HCT116 (cell line): Measurements from ENCODE around the gene SOX6. TPM values are rescaled to one million over a fixed set of nuclear protein-coding genes. Genes with fewer than 3 reads are reported as not detected.

ENCODE experiments used
- ATAC-seq: fragments of 200-7000 bp; cut with Tn5 transposase; 2 replicates; pipeline ENCODE4 v1.9.1; 2020; ENCODE audit warnings: mild to moderate bottlenecking, moderate library complexity
- BruUV-seq: library from RNA; stranded (reverse); fragments of 400-500 nt; replicated peaks from 2 replicates; lab custom pipeline; 2021; lab: Mats Ljungman, UMichigan
- CTCF ChIA-PET: fragments of 300-600 bp; sonication (Branson Sonifier 250); formaldehyde crosslinking; loops from one replicate; lab custom pipeline; 2021; ENCODE audit warnings: antibody characterized with exemption; lab: Charles Lee
- POLR2A ChIA-PET: fragments of 300-600, 350-600 bp; sonication (Branson Sonifier 250); formaldehyde crosslinking; loops from one replicate; lab custom pipeline; 2021; ENCODE audit warnings: antibody characterized with exemption; lab: Charles Lee
- RAD21 ChIA-PET, 2 experiments: fragments of 300-600 bp; sonication (Branson Sonifier 250); formaldehyde crosslinking; loops; one replicate each; lab custom pipeline; 2023; ENCODE audit warnings: low total read pairs in 2 of 2; ENCODE audit not compliant: uncharacterized antibody in 2 of 2, unreplicated experiment in 2 of 2, low non-redundant PET in 1 of 2; lab: Charles Lee
- DNase-seq: peaks from one replicate; pipeline ENCODE4 v3.0.0-alpha.2; 2010; ENCODE audit warnings: low read depth, low spot score
- H2AFZ ChIP-seq: fragments of 200-600 bp; shearing (Covaris generic), sonication (generic); 2 replicates; pipeline ENCODE4 v1.6.1; 2017; ENCODE audit warnings: low read depth, mixed run types, mixed read lengths, antibody characterized with exemption, low read length; ENCODE audit not compliant: poor library complexity, severe bottlenecking
- H3K27ac ChIP-seq: 2 replicates; pipeline ENCODE4 v1.5.1; 2012; ENCODE audit warnings: low read depth, low read length
- H3K27me3 ChIP-seq: fragments of 200-600 bp; sonication (generic); 2 replicates; pipeline ENCODE4 v1.6.1; 2016; ENCODE audit warnings: mixed run types, low read length, mixed read lengths; ENCODE audit not compliant: insufficient read depth
- H3K36me3 ChIP-seq, 2 experiments: fragments of 200-500 bp in 1 of 2; fragments of 200-600 bp in 1 of 2; sonication (Bioruptor generic) in 1 of 2; sonication (generic) in 1 of 2; 2 replicates each; pipeline versions ENCODE4 v1.5.1 to v1.6.1; 2014 to 2016; ENCODE audit warnings: low read length in 2 of 2, inconsistent platforms in 1 of 2, mixed read lengths in 1 of 2, mixed run types in 1 of 2; ENCODE audit not compliant: insufficient read depth in 2 of 2, control insufficient read depth in 1 of 2
- H3K4me1 ChIP-seq, 2 experiments: fragments of 200-600 bp in 1 of 2; sonication (generic) in 1 of 2; 2 replicates each; pipeline versions ENCODE4 v1.5.1 to v1.6.1; 2012 to 2017; ENCODE audit warnings: low read length in 2 of 2, inconsistent platforms in 1 of 2, mild to moderate bottlenecking in 1 of 2, mixed read lengths in 1 of 2, mixed run types in 1 of 2, moderate library complexity in 1 of 2; ENCODE audit not compliant: insufficient read depth in 2 of 2, control insufficient read depth in 1 of 2
- H3K4me2 ChIP-seq: fragments of 200-600 bp; sonication (generic); 2 replicates; pipeline ENCODE4 v1.6.1; 2017; ENCODE audit warnings: mixed run types, low read length, mixed read lengths
- H3K4me3 ChIP-seq, 2 experiments: fragments of 200-600 bp in 1 of 2; sonication (generic) in 1 of 2; replicated peaks in 1 of 2; 2 replicates each; pipeline ENCODE4 v1.5.1; 2011 to 2016; ENCODE audit warnings: low read length in 2 of 2, control low read depth in 1 of 2, low read depth in 1 of 2, mild to moderate bottlenecking in 1 of 2, mixed read lengths in 1 of 2, mixed run types in 1 of 2
- H3K79me2 ChIP-seq: fragments of 200-600 bp; sonication (generic); 2 replicates; pipeline ENCODE4 v1.6.1; 2017; ENCODE audit warnings: mild to moderate bottlenecking, mixed run types, low read length, moderate library complexity, mixed read lengths; ENCODE audit not compliant: insufficient read depth
- H3K9ac ChIP-seq: fragments of 200-600 bp; sonication (generic); 2 replicates; pipeline ENCODE4 v1.6.1; 2016; ENCODE audit warnings: low read length, mixed read lengths
- H3K9me2 ChIP-seq: fragments of 200-600 bp; sonication (generic), shearing (Covaris generic); 2 replicates; pipeline ENCODE4 v1.6.1; 2017; ENCODE audit warnings: mixed run types, mild to moderate bottlenecking, moderate library complexity; ENCODE audit not compliant: insufficient read depth
- H3K9me3 ChIP-seq, 2 experiments: fragments of 200-500 bp in 1 of 2; fragments of 200-600 bp in 1 of 2; sonication (Bioruptor generic) in 1 of 2; sonication (generic) in 1 of 2; 2 replicates each; pipeline ENCODE4 v1.6.1; 2014 to 2017; ENCODE audit warnings: low read length in 2 of 2, mixed read lengths in 2 of 2, inconsistent platforms in 1 of 2, low read depth in 1 of 2, mild to moderate bottlenecking in 1 of 2, mixed run types in 1 of 2, moderate library complexity in 1 of 2; ENCODE audit not compliant: control insufficient read depth in 1 of 2, insufficient read depth in 1 of 2
- H4K20me1 ChIP-seq: fragments of 200-600 bp; sonication (generic), shearing (Covaris generic); 2 replicates; pipeline ENCODE4 v1.6.1; 2017; ENCODE audit warnings: mixed run types, mild to moderate bottlenecking, moderate library complexity; ENCODE audit not compliant: insufficient read depth
- CEBPB ChIP-seq: IDR thresholded peaks from 2 replicates; pipeline ENCODE4 v1.6.1; 2012; ENCODE audit warnings: low read depth
- EGR1 ChIP-seq: IDR thresholded peaks from 2 replicates; pipeline ENCODE4 v1.6.1; 2012; ENCODE audit warnings: low read depth
- ELF1 ChIP-seq: IDR thresholded peaks from 2 replicates; pipeline ENCODE4 v1.6.1; 2012; ENCODE audit warnings: low read depth, borderline replicate concordance
- EZH2phosphoT487 ChIP-seq: fragments of 200-600 bp; IDR thresholded peaks from 2 replicates; pipeline ENCODE4 v1.6.1; 2018; ENCODE audit warnings: antibody characterized with exemption, borderline replicate concordance
- JUND ChIP-seq: IDR thresholded peaks from 2 replicates; pipeline ENCODE4 v1.6.1; 2012
- POLR2A ChIP-seq: IDR thresholded peaks from 2 replicates; pipeline ENCODE4 v1.7.0; 2011; ENCODE audit warnings: borderline replicate concordance; ENCODE audit not compliant: insufficient read depth, insufficient read length; ENCODE audit errors: extremely low read depth
- RAD21 ChIP-seq: IDR thresholded peaks from 2 replicates; pipeline ENCODE4 v1.6.1; 2012; ENCODE audit warnings: low read depth, mild to moderate bottlenecking
- SIN3A ChIP-seq: IDR thresholded peaks from 2 replicates; pipeline ENCODE4 v1.6.1; 2012; ENCODE audit warnings: low read depth
- SP1 ChIP-seq: IDR thresholded peaks from 2 replicates; pipeline ENCODE4 v1.6.1; 2012; ENCODE audit warnings: low read depth
- SRF ChIP-seq: IDR thresholded peaks from 2 replicates; pipeline ENCODE4 v1.6.1; 2012; ENCODE audit warnings: low read depth
- TCF7L2 ChIP-seq: IDR thresholded peaks from 2 replicates; pipeline ENCODE4 v1.7.0; 2011; ENCODE audit warnings: borderline replicate concordance, inconsistent platforms; ENCODE audit not compliant: insufficient read depth, insufficient read length; ENCODE audit errors: extremely low read depth
- YY1 ChIP-seq: IDR thresholded peaks from 2 replicates; pipeline ENCODE4 v1.6.1; 2011; ENCODE audit warnings: low read length, low read depth, moderate library complexity, mild to moderate bottlenecking; ENCODE audit not compliant: insufficient replicate concordance; ENCODE audit errors: extremely low read depth
- intact Hi-C: fragments of 100-400 bp; cut with micrococcal nuclease; formaldehyde crosslinking; loops from 2 replicates; pipeline ENCODE4 v1.10.0; 2022
- total RNA-seq: library from RNA; stranded (reverse); gene quantifications from one replicate; pipeline ENCODE4 v1.2.1, GENCODE V29; 2021; ENCODE audit not compliant: unreplicated experiment
- TF ChIP-seq, protein P1 (sequence below): IDR thresholded peaks from 2 replicates; pipeline ENCODE4 v1.6.1; 2012
- TF ChIP-seq, protein P2 (sequence below): IDR thresholded peaks from 2 replicates; pipeline ENCODE4 v1.6.1; 2011; ENCODE audit warnings: mild to moderate bottlenecking, low read length, moderate library complexity; ENCODE audit not compliant: insufficient replicate concordance; ENCODE audit errors: extremely low read depth
- TF ChIP-seq, protein P3 (sequence below): IDR thresholded peaks from 2 replicates; pipeline ENCODE4 v1.6.1; 2012
- TF ChIP-seq, protein P4 (sequence below): IDR thresholded peaks from 2 replicates; pipeline ENCODE4 v1.6.1; 2012; ENCODE audit warnings: low read depth

The SOX6 gene
- total RNA-seq, 1 experiment from 2014 or later: 0.81 TPM

DNA sequence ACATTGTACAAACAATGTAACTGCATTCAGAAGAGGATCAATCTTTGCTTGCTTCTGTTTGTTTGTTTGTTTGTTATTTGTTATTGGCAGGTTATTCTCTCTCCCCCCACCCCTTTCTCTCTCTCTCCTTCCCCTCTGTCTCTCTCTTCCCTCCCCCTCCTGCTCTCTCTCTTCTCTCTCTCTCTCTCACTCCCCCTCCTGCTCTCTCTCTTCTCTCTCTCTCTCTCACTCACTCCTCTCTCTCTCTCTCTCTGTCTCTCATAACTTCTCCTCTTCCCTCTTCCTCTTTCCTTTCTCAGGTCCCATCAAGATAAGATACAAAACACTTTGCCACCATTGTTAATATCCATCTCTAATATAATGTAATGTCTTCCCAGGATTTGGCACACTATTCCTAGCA, 236.3 kb downstream of the SOX6 start:
- TF ChIP-seq EGR1: no peak
- TF ChIP-seq, protein P1, sequence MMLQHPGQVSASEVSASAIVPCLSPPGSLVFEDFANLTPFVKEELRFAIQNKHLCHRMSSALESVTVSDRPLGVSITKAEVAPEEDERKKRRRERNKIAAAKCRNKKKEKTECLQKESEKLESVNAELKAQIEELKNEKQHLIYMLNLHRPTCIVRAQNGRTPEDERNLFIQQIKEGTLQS: no peak
- no peak for TF ChIP-seq SP1
- no peak for TF ChIP-seq YY1
- no peak for TF ChIP-seq POLR2A
- no peak for TF ChIP-seq RAD21
- no peak for TF ChIP-seq EZH2phosphoT487
- TF ChIP-seq JUND: no peak
- TF ChIP-seq, protein P2, sequence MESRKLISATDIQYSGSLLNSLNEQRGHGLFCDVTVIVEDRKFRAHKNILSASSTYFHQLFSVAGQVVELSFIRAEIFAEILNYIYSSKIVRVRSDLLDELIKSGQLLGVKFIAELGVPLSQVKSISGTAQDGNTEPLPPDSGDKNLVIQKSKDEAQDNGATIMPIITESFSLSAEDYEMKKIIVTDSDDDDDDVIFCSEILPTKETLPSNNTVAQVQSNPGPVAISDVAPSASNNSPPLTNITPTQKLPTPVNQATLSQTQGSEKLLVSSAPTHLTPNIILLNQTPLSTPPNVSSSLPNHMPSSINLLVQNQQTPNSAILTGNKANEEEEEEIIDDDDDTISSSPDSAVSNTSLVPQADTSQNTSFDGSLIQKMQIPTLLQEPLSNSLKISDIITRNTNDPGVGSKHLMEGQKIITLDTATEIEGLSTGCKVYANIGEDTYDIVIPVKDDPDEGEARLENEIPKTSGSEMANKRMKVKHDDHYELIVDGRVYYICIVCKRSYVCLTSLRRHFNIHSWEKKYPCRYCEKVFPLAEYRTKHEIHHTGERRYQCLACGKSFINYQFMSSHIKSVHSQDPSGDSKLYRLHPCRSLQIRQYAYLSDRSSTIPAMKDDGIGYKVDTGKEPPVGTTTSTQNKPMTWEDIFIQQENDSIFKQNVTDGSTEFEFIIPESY: no peak
- TF ChIP-seq, protein P3, sequence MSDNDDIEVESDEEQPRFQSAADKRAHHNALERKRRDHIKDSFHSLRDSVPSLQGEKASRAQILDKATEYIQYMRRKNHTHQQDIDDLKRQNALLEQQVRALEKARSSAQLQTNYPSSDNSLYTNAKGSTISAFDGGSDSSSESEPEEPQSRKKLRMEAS: no peak
- TF ChIP-seq TCF7L2: no peak
- no peak for TF ChIP-seq SRF
- TF ChIP-seq ELF1: no peak
- no peak for TF ChIP-seq SIN3A
- TF ChIP-seq, protein P4, sequence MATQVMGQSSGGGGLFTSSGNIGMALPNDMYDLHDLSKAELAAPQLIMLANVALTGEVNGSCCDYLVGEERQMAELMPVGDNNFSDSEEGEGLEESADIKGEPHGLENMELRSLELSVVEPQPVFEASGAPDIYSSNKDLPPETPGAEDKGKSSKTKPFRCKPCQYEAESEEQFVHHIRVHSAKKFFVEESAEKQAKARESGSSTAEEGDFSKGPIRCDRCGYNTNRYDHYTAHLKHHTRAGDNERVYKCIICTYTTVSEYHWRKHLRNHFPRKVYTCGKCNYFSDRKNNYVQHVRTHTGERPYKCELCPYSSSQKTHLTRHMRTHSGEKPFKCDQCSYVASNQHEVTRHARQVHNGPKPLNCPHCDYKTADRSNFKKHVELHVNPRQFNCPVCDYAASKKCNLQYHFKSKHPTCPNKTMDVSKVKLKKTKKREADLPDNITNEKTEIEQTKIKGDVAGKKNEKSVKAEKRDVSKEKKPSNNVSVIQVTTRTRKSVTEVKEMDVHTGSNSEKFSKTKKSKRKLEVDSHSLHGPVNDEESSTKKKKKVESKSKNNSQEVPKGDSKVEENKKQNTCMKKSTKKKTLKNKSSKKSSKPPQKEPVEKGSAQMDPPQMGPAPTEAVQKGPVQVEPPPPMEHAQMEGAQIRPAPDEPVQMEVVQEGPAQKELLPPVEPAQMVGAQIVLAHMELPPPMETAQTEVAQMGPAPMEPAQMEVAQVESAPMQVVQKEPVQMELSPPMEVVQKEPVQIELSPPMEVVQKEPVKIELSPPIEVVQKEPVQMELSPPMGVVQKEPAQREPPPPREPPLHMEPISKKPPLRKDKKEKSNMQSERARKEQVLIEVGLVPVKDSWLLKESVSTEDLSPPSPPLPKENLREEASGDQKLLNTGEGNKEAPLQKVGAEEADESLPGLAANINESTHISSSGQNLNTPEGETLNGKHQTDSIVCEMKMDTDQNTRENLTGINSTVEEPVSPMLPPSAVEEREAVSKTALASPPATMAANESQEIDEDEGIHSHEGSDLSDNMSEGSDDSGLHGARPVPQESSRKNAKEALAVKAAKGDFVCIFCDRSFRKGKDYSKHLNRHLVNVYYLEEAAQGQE: no peak
- no peak for TF ChIP-seq CEBPB
- intact Hi-C loops: no loop called here
- POLR2A ChIA-PET: no interaction called here
- Histone ChIP-seq H3K9ac (no peak overlapping the region), H3K4me2 (no peak overlapping the region), H2AFZ (no peak overlapping the region), H3K4me3 (no peak overlapping the region), H3K27ac (no peak overlapping the region), H3K79me2 (no peaks in the 10 kb centered on the region), H3K9me2 (no peaks in the 10 kb centered on the region), H3K9me3 (no peaks in the 10 kb centered on the region), H3K36me3 (no peaks in the 10 kb centered on the region), H3K4me1 (no peaks in the 10 kb centered on the region), H3K27me3 (no peaks in the 10 kb centered on the region), H4K20me1 (no peaks in the 10 kb centered on the region)
- CTCF ChIA-PET: no interaction called here
- no TSS peak for BruUV-seq
- no peak for ATAC-seq
- no peak for DNase-seq
- RAD21 ChIA-PET: no interaction called here
